ENCODE measurements around the gene ANKRD42.
"Not testable (repeated sequence)": the region's sequence is repeated elsewhere in the genome, so short reads cannot be mapped to it uniquely, and the experiment has no call there.

ANKRD42 gene

DNA sequence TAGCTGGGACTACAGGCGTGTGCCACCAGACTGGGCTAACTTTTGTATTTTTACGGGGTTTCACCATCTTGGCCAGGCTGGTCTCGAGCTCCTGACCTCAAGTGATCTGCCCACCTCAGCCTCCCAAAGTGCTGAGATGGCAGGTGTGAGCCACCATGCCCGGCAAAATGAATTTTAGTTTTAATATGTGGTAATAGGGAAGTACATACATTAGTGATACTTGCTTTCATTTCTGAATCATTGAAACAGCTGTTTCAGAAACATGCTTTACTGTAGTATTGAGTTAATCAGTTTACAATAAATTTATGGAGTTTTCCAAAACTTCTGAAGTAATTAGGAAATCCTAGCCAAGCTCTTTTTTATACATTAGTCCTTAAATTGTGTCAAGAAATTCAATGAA, 21.0 kb upstream of the ANKRD42 start:
- DNase-seq (ENCODE audit: low spot score) = no peak

- no peak for DNase-seq (ENCODE audit: low spot score)
Observed at GRCh38 chr11:83174008-83174407, 19.5 kb upstream of the ANKRD42 start.

GRCh38 chr11:83175815-83176214, 17.7 kb upstream of the ANKRD42 start:
- no peak for DNase-seq (ENCODE audit: low spot score)

DNA sequence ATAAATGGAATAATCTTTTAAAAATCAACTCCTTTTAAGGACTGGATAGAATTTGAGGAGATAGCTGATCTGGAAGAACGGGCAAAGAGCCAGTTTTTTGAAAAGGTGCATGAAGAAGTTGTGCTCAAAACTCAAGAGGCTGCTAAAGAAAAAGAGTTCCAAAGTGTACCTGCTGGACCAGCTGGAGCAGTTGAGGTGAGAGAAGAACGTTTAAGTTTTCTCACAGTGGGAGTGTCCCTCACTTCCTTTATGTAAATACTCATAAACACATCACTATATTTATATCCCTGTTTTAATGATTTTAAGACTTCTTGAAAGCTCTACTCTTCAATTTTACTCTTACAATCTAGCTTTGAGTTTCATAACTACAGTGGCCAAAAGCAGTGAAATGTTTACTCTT, 11.7 kb upstream of the ANKRD42 start:
- DNase-seq (ENCODE audit: low spot score) = no peak

GRCh38 chr11:83185767-83186166, 7.7 kb upstream of the ANKRD42 start:
- DNase-seq (ENCODE audit: low spot score) = no peak

- DNase-seq (ENCODE audit: low spot score) = no peak
Observed at GRCh38 chr11:83187465-83187864, 6.0 kb upstream of the ANKRD42 start.

GRCh38 chr11:83191491-83191890, 2.0 kb upstream of the ANKRD42 start:
- no peak for DNase-seq (ENCODE audit: low spot score)

- no peak for DNase-seq (ENCODE audit: low spot score)
Observed at GRCh38 chr11:83191986-83192385, 1.5 kb upstream of the ANKRD42 start.

DNA sequence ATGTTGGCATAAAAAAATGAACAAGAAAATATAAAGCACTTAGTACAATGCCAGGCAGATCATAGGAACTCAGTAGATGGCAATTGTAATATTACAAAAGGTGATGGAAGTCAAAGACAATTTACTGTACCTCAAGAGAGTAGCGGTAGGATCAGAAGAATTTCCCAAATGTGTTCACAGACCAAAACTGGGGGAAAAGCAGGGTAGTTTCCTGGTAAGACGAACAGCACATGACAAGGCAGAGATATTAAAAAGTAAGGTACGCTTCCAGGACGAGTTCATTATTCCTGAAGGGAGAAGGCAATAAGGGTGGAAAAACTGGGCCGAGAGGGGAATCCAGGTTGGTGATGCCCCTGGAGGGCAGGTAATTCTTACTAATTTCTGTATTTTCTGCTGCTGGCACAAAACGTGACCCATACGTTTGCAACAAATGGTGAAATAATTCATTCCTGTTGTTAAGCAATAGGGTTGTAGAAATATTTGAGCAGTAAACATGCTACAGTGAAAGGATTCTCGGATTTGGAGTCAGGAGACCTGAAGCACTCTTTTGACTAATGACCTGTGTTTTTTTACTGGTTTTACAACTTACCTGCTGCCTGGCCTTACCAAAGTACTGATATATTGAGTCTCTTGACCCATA, 786 bp upstream of the ANKRD42 start:
- no peak for DNase-seq (ENCODE audit: low spot score)

GRCh38 chr11:83194281-83195142, 1.0 kb downstream of the ANKRD42 start:
- peak; percentile 67 for DNase-seq (ENCODE audit: low spot score)

- no peak for DNase-seq (ENCODE audit: low spot score)
Observed at GRCh38 chr11:83195143-83195466, 1.6 kb downstream of the ANKRD42 start.

DNA sequence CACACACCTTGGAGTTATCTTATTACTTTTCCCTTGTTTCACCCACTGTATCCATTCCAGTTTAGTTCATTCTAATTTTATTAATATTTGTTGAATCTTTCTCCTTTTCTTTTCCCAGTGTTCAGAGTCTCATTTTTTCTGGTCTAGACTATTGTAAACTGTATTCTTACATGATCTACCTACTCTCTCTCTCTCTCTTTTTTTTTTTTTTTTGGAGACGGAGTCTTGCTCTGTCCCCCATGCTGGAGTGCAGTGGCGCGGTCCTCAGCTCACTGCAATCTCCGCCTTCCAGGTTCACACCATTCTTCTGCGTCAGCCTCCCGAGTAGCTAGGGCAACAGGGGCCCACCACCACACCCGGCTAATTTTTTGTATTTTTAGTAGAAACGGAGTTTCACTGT, 2.1 kb downstream of the ANKRD42 start:
- no peak for DNase-seq (ENCODE audit: low spot score)

- no peak for DNase-seq (ENCODE audit: low spot score)
Observed at GRCh38 chr11:83200035-83200434, 6.5 kb downstream of the ANKRD42 start.

DNA sequence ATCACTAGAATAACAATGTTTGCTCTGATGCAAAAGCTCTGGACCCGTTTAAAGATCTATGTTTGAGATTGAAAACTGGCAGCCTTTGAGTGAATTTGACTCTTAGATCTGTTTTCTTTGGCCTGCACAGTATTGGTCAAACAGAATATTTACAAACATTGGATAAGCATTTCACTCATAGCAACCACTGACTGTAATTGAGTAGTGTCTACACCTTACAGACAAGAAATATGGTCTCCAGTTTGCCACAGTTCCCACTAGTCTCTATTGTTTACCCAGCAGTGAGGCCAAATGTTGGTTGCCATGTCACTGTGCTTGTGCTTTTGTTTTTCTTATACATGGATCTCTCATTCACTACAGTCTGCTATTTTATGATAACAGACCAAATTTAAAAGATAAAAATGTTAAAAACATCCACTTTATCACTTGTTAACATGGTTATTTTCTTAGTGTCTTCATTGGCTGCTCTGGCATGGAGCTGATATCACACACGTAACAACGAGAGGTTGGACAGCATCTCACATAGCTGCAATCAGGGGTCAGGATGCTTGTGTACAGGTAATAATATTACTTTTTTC, 12.2 kb downstream of the ANKRD42 start:
- no peak for DNase-seq (ENCODE audit: low spot score)

GRCh38 chr11:83206221-83206620, 12.7 kb downstream of the ANKRD42 start:
- no peak for DNase-seq (ENCODE audit: low spot score)

- DNase-seq (ENCODE audit: low spot score) = not testable (repeated sequence)
Observed at GRCh38 chr11:83206771-83207382, 13.4 kb downstream of the ANKRD42 start.

- DNase-seq (ENCODE audit: low spot score) = peak; percentile 5
Observed at GRCh38 chr11:83219095-83219494, 25.6 kb downstream of the ANKRD42 start.

GRCh38 chr11:83220260-83220659, 26.7 kb downstream of the ANKRD42 start:
- DNase-seq (ENCODE audit: low spot score) = peak; percentile 71

GRCh38 chr11:83221694-83222093, 28.2 kb downstream of the ANKRD42 start:
- DNase-seq (ENCODE audit: low spot score) = no peak

GRCh38 chr11:83222499-83222898, 29.0 kb downstream of the ANKRD42 start:
- DNase-seq (ENCODE audit: low spot score) = no peak

- DNase-seq (ENCODE audit: low spot score) = no peak
Observed at GRCh38 chr11:83223457-83223856, 29.9 kb downstream of the ANKRD42 start.

DNA sequence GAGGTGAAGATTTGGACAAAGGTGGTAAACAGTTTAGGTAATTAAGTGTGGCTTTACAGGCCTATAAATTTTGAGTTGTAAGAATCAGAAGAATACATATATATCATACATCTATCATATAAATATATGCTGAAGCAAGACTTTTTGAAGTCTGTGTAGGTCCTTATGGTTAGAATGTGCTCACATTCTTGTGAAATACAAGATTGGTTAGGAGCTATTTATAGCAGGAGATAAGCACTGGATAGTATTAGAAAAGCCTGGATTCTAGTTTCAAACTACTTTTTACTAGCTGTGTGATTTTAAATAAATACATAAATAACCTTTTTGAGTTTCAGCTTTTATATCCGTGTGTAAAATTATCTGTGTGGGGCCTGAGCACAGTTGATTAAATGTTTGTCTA, 42.3 kb downstream of the ANKRD42 start:
- DNase-seq (ENCODE audit: low spot score) = no peak

- DNase-seq (ENCODE audit: low spot score) = no peak
Observed at GRCh38 chr11:83238111-83238510, 44.6 kb downstream of the ANKRD42 start.

Data from LoVo (cell line).